ENCODE measurements around the gene RNF130. TPM values are rescaled to one million over a fixed set of nuclear protein-coding genes. Genes with fewer than 3 reads are reported as not detected.

Gene RNF130
- total and polyA plus RNA-seq, 9 of the 15 experiments (the other 6 are each of a cell fraction or from before 2014, with no cell fraction given): 5.8 to 39.4 (median 27.1) TPM

- TF ChIP-seq NFE2 (IDR thresholded peaks at IDR 0.05; ENCODE audit: low read depth) (peak; percentile 38; the same call in 1 of the 2 replicates), ATF3 (IDR thresholded peaks at IDR 0.05) (peak; percentile 96), ATF3 (CRISPR knock-in tag; conservative IDR thresholded peaks at IDR 0.05) (no peak), NUFIP1 (IDR thresholded peaks at IDR 0.05; ENCODE audit: partially characterized antibody) (no peak), PKNOX1 (IDR thresholded peaks at IDR 0.05) (peak; percentile 24; the same call in 1 of the 2 replicates), HMBOX1 (IDR thresholded peaks at IDR 0.05) (peak; percentile 93), ZNF76 (CRISPR knock-in tag; IDR thresholded peaks at IDR 0.05; ENCODE audit: borderline replicate concordance) (no peak), TCF7 (IDR thresholded peaks at IDR 0.05; ENCODE audit: borderline replicate concordance) (no peak), VEZF1 (CRISPR knock-in tag; IDR thresholded peaks at IDR 0.05) (peak; percentile 23; the same call in 1 of the 2 replicates), THRAP3 (IDR thresholded peaks at IDR 0.05; ENCODE audit: borderline replicate concordance) (no peak), JUNB (CRISPR knock-in tag; conservative IDR thresholded peaks at IDR 0.05) (peak; percentile 43; the same call in 1 of the 2 replicates), ZFP30 (CRISPR knock-in tag; IDR thresholded peaks at IDR 0.05; ENCODE audit: borderline replicate concordance) (no peak), CREM (IDR thresholded peaks at IDR 0.05; ENCODE audit: low read depth) (peak; percentile 89), TGIF2 (CRISPR knock-in tag; IDR thresholded peaks at IDR 0.05) (no peak)
- TF ChIP-seq, protein P1, sequence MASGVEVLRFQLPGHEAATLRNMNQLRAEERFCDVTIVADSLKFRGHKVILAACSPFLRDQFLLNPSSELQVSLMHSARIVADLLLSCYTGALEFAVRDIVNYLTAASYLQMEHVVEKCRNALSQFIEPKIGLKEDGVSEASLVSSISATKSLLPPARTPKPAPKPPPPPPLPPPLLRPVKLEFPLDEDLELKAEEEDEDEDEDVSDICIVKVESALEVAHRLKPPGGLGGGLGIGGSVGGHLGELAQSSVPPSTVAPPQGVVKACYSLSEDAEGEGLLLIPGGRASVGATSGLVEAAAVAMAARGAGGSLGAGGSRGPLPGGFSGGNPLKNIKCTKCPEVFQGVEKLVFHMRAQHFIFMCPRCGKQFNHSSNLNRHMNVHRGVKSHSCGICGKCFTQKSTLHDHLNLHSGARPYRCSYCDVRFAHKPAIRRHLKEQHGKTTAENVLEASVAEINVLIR (CRISPR knock-in tag; IDR thresholded peaks at IDR 0.05): peak; percentile 52
Measured at GRCh38 chr5:180026320-180026719, 45.2 kb downstream of the RNF130 start (continued).
